ENCODE results near the gene BIRC7.

DNA sequence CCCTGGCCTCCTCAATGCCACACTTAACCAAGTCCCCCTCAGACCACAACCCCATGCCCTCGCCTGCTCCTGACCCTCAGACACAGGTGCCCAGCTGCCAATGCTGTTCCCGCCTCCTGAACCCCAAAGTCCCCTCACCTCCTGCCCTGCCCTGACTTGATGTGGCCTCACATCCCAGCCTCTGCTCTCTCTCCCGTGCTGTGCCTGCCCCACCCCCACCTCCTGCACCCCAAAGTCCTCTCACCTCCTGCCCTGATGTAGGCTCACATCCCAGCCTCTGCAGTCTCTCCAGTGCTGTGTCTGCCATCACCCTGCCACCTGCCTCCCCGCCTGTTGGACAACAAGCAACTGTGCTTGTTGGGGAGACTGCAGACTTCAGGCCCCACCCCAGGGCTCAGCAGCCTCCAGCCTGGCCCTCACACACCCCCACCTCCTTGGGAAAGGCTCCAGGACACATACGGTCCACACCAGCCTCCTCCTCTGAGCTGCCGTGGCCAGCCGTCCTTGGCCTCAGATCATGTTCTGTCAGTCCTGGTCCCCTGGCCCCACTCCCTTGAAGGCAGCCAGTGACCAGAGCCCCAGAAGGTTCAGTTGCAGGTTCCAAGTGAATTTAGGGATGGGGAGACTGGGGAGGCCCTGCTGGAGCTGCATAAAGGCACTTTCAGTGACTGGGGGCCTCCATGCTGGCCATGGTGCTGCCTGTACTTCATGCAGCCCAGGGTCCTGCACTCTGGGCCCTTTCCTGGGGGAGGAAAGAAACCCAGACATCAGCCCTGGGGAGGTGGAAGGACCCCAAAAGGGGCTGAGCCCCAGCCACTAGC lies 48.2 kb upstream of the BIRC7 start:
- TF ChIP-seq TAF1 (IDR thresholded peaks at IDR 0.05; ENCODE audit: low read depth, low read length) = no peak
- TF ChIP-seq POLR2A (IDR thresholded peaks at IDR 0.05; ENCODE audit: low read depth, low read length) = no peak
- TF ChIP-seq POLR2AphosphoS5 (IDR thresholded peaks at IDR 0.05; ENCODE audit: low read depth, low read length) = no peak
- TF ChIP-seq POU2F2 (IDR thresholded peaks at IDR 0.05; ENCODE audit: low read depth, low read length) = no peak
- no peak for TF ChIP-seq SPI1 (IDR thresholded peaks at IDR 0.05; ENCODE audit: low read depth, low read length)
- no peak for TF ChIP-seq PAX5 (IDR thresholded peaks at IDR 0.05; ENCODE audit: insufficient read depth, low read length, severe bottlenecking)
